H9 (cell line): ENCODE measurements around the gene EPHB6. TPM values are rescaled to one million over a fixed set of nuclear protein-coding genes. Genes with fewer than 3 reads are reported as not detected.

Experiments
- DNase-seq: peaks from one replicate; pipeline ENCODE4 v3.0.0-alpha.2; 2017
- H2AFZ ChIP-seq: one replicate; pipeline ENCODE4 v1.6.1; 2013; ENCODE audit warnings: mild to moderate bottlenecking, low read length, control low read depth, moderate library complexity
- H2AK5ac ChIP-seq: 2 replicates; pipeline ENCODE4 v1.6.1; 2013; ENCODE audit warnings: low read length, control low read depth, mixed read lengths; ENCODE audit not compliant: insufficient read length
- H2BK120ac ChIP-seq: one replicate; pipeline ENCODE4 v1.6.1; 2013; ENCODE audit warnings: low read depth, mild to moderate bottlenecking, low read length, control low read depth, inconsistent platforms; ENCODE audit not compliant: poor library complexity, severe bottlenecking
- H2BK12ac ChIP-seq: 2 replicates; pipeline ENCODE4 v1.6.1; 2013; ENCODE audit warnings: low read length, control low read depth, mixed read lengths, low read depth; ENCODE audit not compliant: insufficient read length
- H2BK15ac ChIP-seq: 2 replicates; pipeline ENCODE4 v1.6.1; 2013; ENCODE audit warnings: low read depth, low read length, control low read depth
- H2BK20ac ChIP-seq: one replicate; pipeline ENCODE4 v1.6.1; 2013; ENCODE audit warnings: low read depth, mild to moderate bottlenecking, low read length, control low read depth, inconsistent platforms; ENCODE audit not compliant: poor library complexity, severe bottlenecking
- H2BK5ac ChIP-seq: 2 replicates; pipeline ENCODE4 v1.6.1; 2013; ENCODE audit warnings: low read length, control low read depth, mixed read lengths; ENCODE audit not compliant: insufficient read length
- H3K14ac ChIP-seq: 2 replicates; pipeline ENCODE4 v1.6.1; 2013; ENCODE audit warnings: low read length, control low read depth; ENCODE audit not compliant: insufficient read depth
- H3K18ac ChIP-seq: 2 replicates; pipeline ENCODE4 v1.6.1; 2013; ENCODE audit warnings: low read depth, mild to moderate bottlenecking, mixed read lengths, low read length, control low read depth; ENCODE audit not compliant: insufficient read length
- H3K23ac ChIP-seq: 2 replicates; pipeline ENCODE4 v1.6.1; 2013; ENCODE audit warnings: low read length, control low read depth, mixed read lengths, low read depth; ENCODE audit not compliant: insufficient read length
- H3K23me2 ChIP-seq: 2 replicates; pipeline ENCODE4 v1.6.1; 2013; ENCODE audit warnings: low read depth, mild to moderate bottlenecking, mixed read lengths, low read length, control low read depth; ENCODE audit not compliant: insufficient read length, poor library complexity, severe bottlenecking
- H3K27ac ChIP-seq: 2 replicates; pipeline ENCODE4 v1.5.1; 2013; ENCODE audit warnings: low read length, control low read depth, mixed read lengths, low read depth; ENCODE audit not compliant: insufficient read length
- H3K27me3 ChIP-seq: 2 replicates; pipeline ENCODE4 v1.6.1; 2013; ENCODE audit warnings: low read length, control low read depth, inconsistent platforms; ENCODE audit not compliant: insufficient read depth
- H3K4ac ChIP-seq: 2 replicates; pipeline ENCODE4 v1.6.1; 2013; ENCODE audit warnings: low read depth, mild to moderate bottlenecking, control low read depth, inconsistent platforms, low read length, moderate library complexity
- H3K4me1 ChIP-seq: 2 replicates; pipeline ENCODE4 v1.6.1; 2013; ENCODE audit warnings: low read length, control low read depth, inconsistent platforms; ENCODE audit not compliant: insufficient read depth
- H3K4me2 ChIP-seq: 2 replicates; pipeline ENCODE4 v1.6.1; 2013; ENCODE audit warnings: low read length, control low read depth, mixed read lengths; ENCODE audit not compliant: insufficient read length, insufficient read depth
- H3K56ac ChIP-seq: 2 replicates; pipeline ENCODE4 v1.6.1; 2013; ENCODE audit warnings: low read depth, mild to moderate bottlenecking, mixed read lengths, low read length, control low read depth; ENCODE audit not compliant: insufficient read length
- H3K79me1 ChIP-seq: 2 replicates; pipeline ENCODE4 v1.6.1; 2013; ENCODE audit warnings: low read depth, mild to moderate bottlenecking, moderate library complexity, low read length, control low read depth, inconsistent platforms; ENCODE audit not compliant: insufficient read depth, poor library complexity, severe bottlenecking
- H3K79me2 ChIP-seq: 2 replicates; pipeline ENCODE4 v1.6.1; 2013; ENCODE audit warnings: low read length, control low read depth, inconsistent platforms; ENCODE audit not compliant: insufficient read depth
- H3K9ac ChIP-seq: 2 replicates; pipeline ENCODE4 v1.6.1; 2013; ENCODE audit warnings: low read length, control low read depth, mixed read lengths; ENCODE audit not compliant: insufficient read length; ENCODE audit errors: extremely low read depth
- H3K9me3 ChIP-seq: one replicate; pipeline ENCODE4 v1.6.1; 2013; ENCODE audit warnings: low read depth, low read length, inconsistent platforms; ENCODE audit not compliant: control insufficient read depth
- H3T11ph ChIP-seq: one replicate; pipeline ENCODE4 v1.6.1; 2013; ENCODE audit warnings: mild to moderate bottlenecking, low read length, control low read depth, inconsistent platforms
- H4K20me1 ChIP-seq: one replicate; pipeline ENCODE4 v1.6.1; 2013; ENCODE audit not compliant: control insufficient read depth, insufficient read length, insufficient read depth
- H4K5ac ChIP-seq: 2 replicates; pipeline ENCODE4 v1.6.1; 2013; ENCODE audit warnings: low read depth, mild to moderate bottlenecking, mixed read lengths, low read length, control low read depth; ENCODE audit not compliant: insufficient read length
- H4K8ac ChIP-seq: replicated peaks from 2 replicates; pipeline ENCODE4 v1.6.1; 2013; ENCODE audit warnings: low read length, control low read depth, mixed read lengths, low read depth; ENCODE audit not compliant: insufficient read length
- H4K91ac ChIP-seq: 2 replicates; pipeline ENCODE4 v1.6.1; 2013; ENCODE audit warnings: low read depth, mild to moderate bottlenecking, moderate library complexity, mixed read lengths, low read length, control low read depth; ENCODE audit not compliant: insufficient read length
- H3K27ac Mint-ChIP-seq, 3 experiments: 2 replicates in 2 of 3; 3 replicates in 1 of 3; pipeline ENCODE4 v1.8.0; 2020 to 2021; ENCODE audit warnings: mixed read lengths in 3 of 3, mild to moderate bottlenecking in 1 of 3, moderate library complexity in 1 of 3
- H3K27me3 Mint-ChIP-seq: 2 replicates; pipeline ENCODE4 v1.8.0; 2021; ENCODE audit warnings: low read depth, mild to moderate bottlenecking, moderate library complexity, mixed read lengths
- H3K36me3 Mint-ChIP-seq, 3 experiments: 2 replicates in 2 of 3; 3 replicates in 1 of 3; pipeline ENCODE4 v1.8.0; 2020 to 2021; ENCODE audit warnings: low read depth in 3 of 3, mixed read lengths in 3 of 3; ENCODE audit not compliant: insufficient read depth in 1 of 3
- H3K4me1 Mint-ChIP-seq, 2 experiments: 2 replicates each; pipeline ENCODE4 v1.8.0; 2020; ENCODE audit warnings: mixed read lengths in 2 of 2
- H3K4me3 Mint-ChIP-seq, 2 experiments: 2 replicates in 1 of 2; 3 replicates in 1 of 2; pipeline ENCODE4 v1.8.0; 2020 to 2021; ENCODE audit warnings: mild to moderate bottlenecking in 2 of 2, mixed read lengths in 2 of 2, moderate library complexity in 1 of 2
- H3K9me3 Mint-ChIP-seq, 2 experiments: 2 replicates in 1 of 2; 3 replicates in 1 of 2; pipeline ENCODE4 v1.8.0; 2020; ENCODE audit warnings: mild to moderate bottlenecking in 2 of 2, mixed read lengths in 2 of 2, moderate library complexity in 1 of 2
- WGBS: extraction: QIAGEN DNeasy Blood & Tissue Kit; methylation state at CpG from one replicate; pipeline ENCODE4 v1.1.7; 2013; ENCODE audit warnings: missing lambda C conversion rate, low lambda C conversion rate, mixed read lengths; ENCODE audit not compliant: insufficient read length; ENCODE audit errors: extremely low coverage; 5-methylcytosine and 5-hydroxymethylcytosine counted together
- total RNA-seq: library from RNA; stranded (reverse); gene quantifications from 2 replicates; pipeline ENCODE4 v1.2.1, GENCODE V29; 2021
- TF ChIP-seq, protein P1 (sequence below): fragments of 200-600 bp; sonication (generic); conservative IDR thresholded peaks from 3 replicates; pipeline ENCODE4 v1.8.0; 2021; ENCODE audit warnings: antibody characterized with exemption, mild to moderate bottlenecking

The EPHB6 gene
- total RNA-seq, 1 experiment from 2014 or later = 9.7 TPM

DNA sequence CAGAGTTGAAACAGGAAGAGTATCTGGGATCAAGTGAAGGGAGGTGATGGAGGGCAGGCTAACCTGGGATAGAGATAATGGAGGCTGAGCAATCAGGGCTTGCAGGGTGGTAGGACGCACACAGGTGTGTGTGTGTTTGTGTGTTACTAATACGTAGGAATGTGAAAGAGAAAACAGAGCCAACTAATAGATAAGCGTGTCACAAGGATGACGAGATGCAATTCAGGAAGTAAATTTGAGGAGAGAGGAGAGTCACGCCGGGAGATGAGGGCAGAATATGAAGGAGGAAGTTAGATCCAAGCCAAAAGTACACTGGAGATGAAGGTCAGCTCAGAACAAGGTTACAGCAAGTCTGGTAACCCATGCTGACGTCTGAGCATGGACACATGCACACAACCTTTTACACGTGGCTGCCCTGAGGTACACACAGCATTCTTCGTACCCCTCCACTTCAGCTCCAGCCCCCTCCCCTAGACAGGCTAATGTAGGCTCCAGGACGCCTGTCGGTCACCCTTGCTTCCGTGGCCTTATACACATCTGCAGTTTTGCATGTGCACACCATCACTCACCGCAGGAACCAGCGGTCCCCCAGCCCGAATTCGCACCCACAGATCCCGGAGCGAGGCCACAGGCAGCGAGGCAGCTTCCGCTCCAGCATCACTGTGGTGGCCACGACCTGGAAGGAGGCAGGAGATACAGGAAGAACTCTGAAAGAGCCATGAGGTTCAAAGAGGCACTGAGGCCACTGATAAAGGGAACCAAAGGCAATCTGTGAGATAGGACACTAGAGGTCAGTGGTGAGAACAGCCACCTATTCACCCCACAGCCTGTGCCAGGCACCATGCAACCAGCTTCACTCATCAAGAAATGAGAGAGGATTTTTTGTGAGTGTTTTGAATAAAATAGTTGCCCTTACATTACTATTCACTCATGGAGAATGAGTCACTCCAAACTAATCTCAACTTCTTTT, 54.3 kb downstream of the EPHB6 start:
- Histone ChIP-seq H4K91ac (no peak overlapping the region), H2BK120ac (no peak overlapping the region), H3K23me2 (no peaks in the 10 kb centered on the region), H2BK12ac (no peak overlapping the region), H2BK15ac (no peak overlapping the region), H4K8ac (no peak overlapping the region), H3K9ac (no peak overlapping the region), H3K4me1 (no peaks in the 10 kb centered on the region), H4K5ac (no peak overlapping the region), H3K56ac (no peak overlapping the region), H3K4ac (no peak overlapping the region), H3K14ac (no peak overlapping the region), H3K18ac (no peak overlapping the region), H3K79me2 (no peaks in the 10 kb centered on the region), H2BK20ac (no peak overlapping the region), H3K27ac (no peak overlapping the region), H3K79me1 (no peaks in the 10 kb centered on the region), H4K20me1 (no peaks in the 10 kb centered on the region), H2BK5ac (no peak overlapping the region), H2AFZ (no peak overlapping the region), H3K27me3 (no peaks in the 10 kb centered on the region; the same call in 1 of the 2 replicates), H3T11ph (no peak overlapping the region), H2AK5ac (no peak overlapping the region), H3K23ac (no peak overlapping the region), H3K4me2 (no peak overlapping the region), H3K9me3 (peaks cover 11% of the 10 kb centered on the region)
- peaks cover 21 to 23% of the 10 kb centered on the region in 2 experiments for H3K9me3 Mint-ChIP-seq
- no CpG with 5 or more reads among the region's 21 CpGs for WGBS
- TF ChIP-seq, protein P1, sequence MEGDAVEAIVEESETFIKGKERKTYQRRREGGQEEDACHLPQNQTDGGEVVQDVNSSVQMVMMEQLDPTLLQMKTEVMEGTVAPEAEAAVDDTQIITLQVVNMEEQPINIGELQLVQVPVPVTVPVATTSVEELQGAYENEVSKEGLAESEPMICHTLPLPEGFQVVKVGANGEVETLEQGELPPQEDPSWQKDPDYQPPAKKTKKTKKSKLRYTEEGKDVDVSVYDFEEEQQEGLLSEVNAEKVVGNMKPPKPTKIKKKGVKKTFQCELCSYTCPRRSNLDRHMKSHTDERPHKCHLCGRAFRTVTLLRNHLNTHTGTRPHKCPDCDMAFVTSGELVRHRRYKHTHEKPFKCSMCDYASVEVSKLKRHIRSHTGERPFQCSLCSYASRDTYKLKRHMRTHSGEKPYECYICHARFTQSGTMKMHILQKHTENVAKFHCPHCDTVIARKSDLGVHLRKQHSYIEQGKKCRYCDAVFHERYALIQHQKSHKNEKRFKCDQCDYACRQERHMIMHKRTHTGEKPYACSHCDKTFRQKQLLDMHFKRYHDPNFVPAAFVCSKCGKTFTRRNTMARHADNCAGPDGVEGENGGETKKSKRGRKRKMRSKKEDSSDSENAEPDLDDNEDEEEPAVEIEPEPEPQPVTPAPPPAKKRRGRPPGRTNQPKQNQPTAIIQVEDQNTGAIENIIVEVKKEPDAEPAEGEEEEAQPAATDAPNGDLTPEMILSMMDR = peak; percentile 68
- peaks cover 4 to 7% of the 10 kb centered on the region in 2 experiments for H3K4me1 Mint-ChIP-seq
- H3K27ac Mint-ChIP-seq = no peak overlapping the region
- peaks cover 9% of the 10 kb centered on the region for H3K27me3 Mint-ChIP-seq
- peak; percentile 42 for DNase-seq
- H3K36me3 Mint-ChIP-seq = peaks cover 3 to 12% (median 6%) of the 10 kb centered on the region in 3 experiments; a peak in 6 of 7 replicates
- H3K4me3 Mint-ChIP-seq = no peak overlapping the region
